Panc1 (cell line): Measurements from ENCODE around the gene CAGE1. TPM values are rescaled to one million over a fixed set of nuclear protein-coding genes. Genes with fewer than 3 reads are reported as not detected.

Source experiments
- ATAC-seq: fragments of 200-7000 bp; cut with Tn5 transposase; 2 replicates; pipeline ENCODE4 v1.9.1; 2020; ENCODE audit warnings: mild to moderate bottlenecking, moderate library complexity
- BruUV-seq: library from RNA; stranded (reverse); fragments of 400-500 nt; replicated peaks from 2 replicates; lab custom pipeline; 2021; lab: Mats Ljungman, UMichigan
- CTCF ChIA-PET: fragments of 300-600 bp; sonication (Branson Sonifier 250); formaldehyde crosslinking; loops from one replicate; lab custom pipeline; 2022; ENCODE audit warnings: antibody characterized with exemption; lab: Charles Lee
- POLR2A ChIA-PET: fragments of 300-600 bp; sonication (Branson Sonifier 250); formaldehyde crosslinking; loops from one replicate; lab custom pipeline; 2022; ENCODE audit warnings: antibody characterized with exemption; lab: Charles Lee
- DNase-seq: peaks from one replicate; pipeline ENCODE4 v3.0.0-alpha.2; 2010; ENCODE audit warnings: low read depth, low spot score
- H3K27ac ChIP-seq: 2 replicates; pipeline ENCODE4 v1.5.1; 2011; ENCODE audit warnings: mild to moderate bottlenecking, low read length, inconsistent platforms
- H3K27me3 ChIP-seq: fragments of 200-500 bp; sonication (Bioruptor generic); 2 replicates; pipeline ENCODE4 v1.6.0; 2014; ENCODE audit warnings: low read length, inconsistent platforms; ENCODE audit not compliant: control insufficient read depth, insufficient read depth
- H3K36me3 ChIP-seq: fragments of 200-500 bp; sonication (Bioruptor generic); 2 replicates; pipeline ENCODE4 v1.5.1; 2014; ENCODE audit warnings: inconsistent platforms, mild to moderate bottlenecking, low read length, moderate library complexity; ENCODE audit not compliant: control insufficient read depth, insufficient read depth
- H3K4me1 ChIP-seq: 2 replicates; pipeline ENCODE4 v1.5.1; 2011; ENCODE audit warnings: inconsistent platforms, mild to moderate bottlenecking, low read length, moderate library complexity; ENCODE audit not compliant: control insufficient read depth, insufficient read depth
- H3K4me3 ChIP-seq, 2 experiments: 2 replicates each; pipeline ENCODE4 v1.5.1; 2011 to 2012; ENCODE audit warnings: low read depth in 2 of 2, low read length in 2 of 2, mild to moderate bottlenecking in 2 of 2, inconsistent platforms in 1 of 2, moderate library complexity in 1 of 2
- H3K9me3 ChIP-seq: fragments of 200-500 bp; sonication (Bioruptor generic); 2 replicates; pipeline ENCODE4 v1.5.1; 2014; ENCODE audit warnings: low read depth, mild to moderate bottlenecking, inconsistent platforms, low read length, moderate library complexity; ENCODE audit not compliant: control insufficient read depth, insufficient read depth
- CTCF ChIP-seq: fragments of 450-650 bp; IDR thresholded peaks from 2 replicates; pipeline ENCODE4 v1.5.1; 2017; ENCODE audit warnings: mild to moderate bottlenecking
- POLR2AphosphoS5 ChIP-seq: IDR thresholded peaks from 2 replicates; pipeline ENCODE4 v1.6.1; 2012; ENCODE audit warnings: mild to moderate bottlenecking, low read depth, low read length, moderate library complexity
- REST ChIP-seq, 2 experiments: IDR thresholded peaks; 2 replicates each; pipeline ENCODE4 v1.6.1; 2011 to 2012; ENCODE audit warnings: low read depth in 2 of 2, control low read depth in 1 of 2, low read length in 1 of 2, mild to moderate bottlenecking in 1 of 2, moderate library complexity in 1 of 2; ENCODE audit not compliant: insufficient read depth in 1 of 2
- SIN3A ChIP-seq: IDR thresholded peaks from 2 replicates; pipeline ENCODE4 v1.6.1; 2012; ENCODE audit warnings: low read depth, mild to moderate bottlenecking, low read length, moderate library complexity, borderline replicate concordance; ENCODE audit not compliant: insufficient read depth
- TCF7L2 ChIP-seq: IDR thresholded peaks from 2 replicates; pipeline ENCODE4 v1.6.1; 2011; ENCODE audit warnings: mild to moderate bottlenecking, low read depth, low read length, inconsistent platforms
- in situ Hi-C: cut with HindIII; loops from 2 replicates; pipeline ENCODE4 v1.10.0; 2016; ENCODE audit warnings: low sequenced_read_pairs, low pct_unique_long_range_greater_than_20kb
- intact Hi-C: fragments of 100-400 bp; cut with micrococcal nuclease; formaldehyde crosslinking; loops from one replicate; pipeline ENCODE4 v1.10.0; 2022; ENCODE audit not compliant: unreplicated experiment
- total RNA-seq: library from RNA; stranded (reverse); gene quantifications from one replicate; pipeline ENCODE4 v1.2.1, GENCODE V29; 2021; ENCODE audit not compliant: unreplicated experiment

CAGE1 gene
- total RNA-seq, 1 experiment from 2014 or later = not detected

GRCh38 chr6:7331452-7331851 lies 58.1 kb downstream of the CAGE1 start:
- POLR2A ChIA-PET = no interaction called here

GRCh38 chr6:7328243-7328642 lies 61.3 kb downstream of the CAGE1 start:
- intact Hi-C loops = no loop called here
- DNase-seq (no peak), ATAC-seq (no peak)
- in situ Hi-C loops = no loop called here
- TF ChIP-seq POLR2AphosphoS5 (no peak), TCF7L2 (no peak), REST (IDR thresholded peaks at IDR 0.05; ENCODE audit: insufficient read depth in 1 of 2, low read depth in 2 of 2, low read length in 1 of 2) (no peak), SIN3A (no peak), CTCF (no peak)
- Histone ChIP-seq H3K27me3 (peaks cover 2% of the 10 kb centered on the region; the same call in 1 of the 2 replicates), H3K9me3 (no peaks in the 10 kb centered on the region), H3K4me3 (no peak overlapping the region), H3K27ac (no peak overlapping the region), H3K36me3 (no peaks in the 10 kb centered on the region), H3K4me1 (no peaks in the 10 kb centered on the region)
- BruUV-seq = no TSS peak
- CTCF ChIA-PET = interaction anchor here (0.7 kb wide), 1 partner anchor 12 kb away, joined by 3 read pairs; no protein-coding TSS in a partner anchor
- POLR2A ChIA-PET = no interaction called here

More at GRCh38 chr6:7331452-7331851, 58.1 kb downstream of the CAGE1 start:
- Histone ChIP-seq H3K9me3 (no peaks in the 10 kb centered on the region), H3K4me3 (no peak overlapping the region), H3K36me3 (no peaks in the 10 kb centered on the region), H3K27me3 (no peaks in the 10 kb centered on the region), H3K27ac (no peak overlapping the region), H3K4me1 (no peaks in the 10 kb centered on the region)
- intact Hi-C loops (no loop called here), in situ Hi-C loops (no loop called here)
- BruUV-seq = no TSS peak
- CTCF ChIA-PET = no interaction called here
- DNase-seq = no peak
- TF ChIP-seq REST (IDR thresholded peaks at IDR 0.05; ENCODE audit: insufficient read depth in 1 of 2, low read depth in 2 of 2, low read length in 1 of 2) (no peak), SIN3A (no peak), TCF7L2 (no peak)
- ATAC-seq = no peak
